ACC112 (cell line): ENCODE measurements around the gene ZNF200.

ENCODE experiments used
- H2AFZ ChIP-seq: fragments of 200-600 bp; sonication (generic); one replicate; pipeline ENCODE4 v1.6.0; 2017; ENCODE audit warnings: antibody characterized with exemption, low read length; ENCODE audit not compliant: unreplicated experiment
- H3K27ac ChIP-seq: fragments of 200-600 bp; sonication (generic); 2 replicates; pipeline ENCODE4 v1.5.1; 2014; ENCODE audit warnings: low read depth, mild to moderate bottlenecking, antibody characterized with exemption, low read length, moderate library complexity
- H3K27me3 ChIP-seq: fragments of 200-600 bp; sonication (generic); 2 replicates; pipeline ENCODE4 v1.6.1; 2014; ENCODE audit warnings: mild to moderate bottlenecking, antibody characterized with exemption, low read length, moderate library complexity, mixed read lengths; ENCODE audit not compliant: insufficient read depth
- H3K36me3 ChIP-seq: fragments of 200-600 bp; sonication (generic); 2 replicates; pipeline ENCODE4 v1.6.1; 2016; ENCODE audit warnings: mild to moderate bottlenecking, antibody characterized with exemption, low read length, moderate library complexity, mixed read lengths; ENCODE audit not compliant: insufficient read depth
- H3K4me1 ChIP-seq: fragments of 200-600 bp; sonication (generic); one replicate; pipeline ENCODE4 v1.6.1; 2016; ENCODE audit warnings: low read length, mixed read lengths; ENCODE audit not compliant: insufficient read depth, unreplicated experiment, control insufficient read depth
- H3K4me3 ChIP-seq: fragments of 200-600 bp; sonication (generic); 2 replicates; pipeline ENCODE4 v1.5.1; 2014; ENCODE audit warnings: mild to moderate bottlenecking, low read depth, low read length
- H3K79me2 ChIP-seq: fragments of 200-600 bp; sonication (generic); one replicate; pipeline ENCODE4 v1.6.0; 2016; ENCODE audit warnings: low read length; ENCODE audit not compliant: control insufficient read depth, unreplicated experiment, insufficient read depth

ZNF200 gene

DNA sequence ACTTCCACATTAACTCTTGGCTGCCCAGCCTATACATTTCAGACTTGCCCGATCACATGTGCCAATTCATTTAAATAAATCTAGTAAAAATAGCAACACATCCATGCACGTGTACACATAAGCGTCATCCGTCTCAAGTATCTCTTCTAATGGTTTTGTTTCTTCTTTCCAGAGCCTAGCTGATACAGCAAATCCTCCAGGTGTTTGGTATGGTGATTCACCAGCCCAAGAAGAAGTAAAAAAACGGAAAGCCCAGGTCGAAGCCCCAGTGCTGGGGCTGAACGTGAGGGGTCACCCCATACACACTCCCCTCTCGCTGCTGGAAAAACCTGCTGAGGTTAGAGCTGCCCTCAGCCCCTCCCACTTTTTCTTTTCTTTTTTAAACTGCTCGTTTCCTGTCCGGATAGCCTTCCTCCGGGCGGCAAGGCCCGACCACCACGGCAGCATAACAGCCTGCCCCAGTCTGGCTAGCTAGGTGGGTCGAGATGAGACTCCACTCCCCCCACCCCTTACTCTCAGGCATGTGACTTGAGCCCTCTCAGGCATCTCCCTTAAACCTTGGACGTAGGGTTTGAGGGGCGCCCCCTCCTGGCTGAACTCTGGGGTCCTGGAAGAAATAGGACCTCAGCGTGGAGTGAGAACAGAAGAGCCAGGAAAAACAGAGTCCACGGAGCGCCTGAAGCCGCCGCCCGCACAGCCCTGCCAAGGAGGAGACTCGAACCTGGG lies 60.9 kb downstream of the ZNF200 start:
- no peaks in the 10 kb centered on the region for H3K4me1 ChIP-seq
- H2AFZ ChIP-seq, result no peak overlapping the region
- H3K4me3 ChIP-seq, result peak overlapping the region; percentile 18
- H3K27ac ChIP-seq, result no peak overlapping the region
- peaks cover 26% of the 10 kb centered on the region for H3K27me3 ChIP-seq
- no peaks in the 10 kb centered on the region for H3K79me2 ChIP-seq
- no peaks in the 10 kb centered on the region for H3K36me3 ChIP-seq
